DMS79 (cell line): ENCODE data around the gene CYTH3.
A peak's percentile ranks its signal among the peaks of the same experiment; 100 is the strongest.

Source experiments
- DNase-seq: peaks from one replicate; lab custom pipeline; 2025; lab: John Stamatoyannopoulos, UW

Gene CYTH3

GRCh38 chr7:6166443-6166891 lies 106.0 kb downstream of the CYTH3 start:
- peak; percentile 12 for DNase-seq

GRCh38 chr7:6165521-6166320 lies 106.7 kb downstream of the CYTH3 start:
- no peak for DNase-seq

- DNase-seq, result no peak
Observed at GRCh38 chr7:6165075-6165474, 107.3 kb downstream of the CYTH3 start.

- DNase-seq, result no peak
Observed at GRCh38 chr7:6164491-6164890, 107.9 kb downstream of the CYTH3 start.

GRCh38 chr7:6164010-6164409 lies 108.4 kb downstream of the CYTH3 start:
- DNase-seq, result no peak

GRCh38 chr7:6163402-6163801 lies 109.0 kb downstream of the CYTH3 start:
- DNase-seq, result no peak

GRCh38 chr7:6162650-6163366 lies 109.6 kb downstream of the CYTH3 start:
- DNase-seq, result no peak

GRCh38 chr7:6162331-6162620 lies 110.1 kb downstream of the CYTH3 start:
- DNase-seq, result no peak

GRCh38 chr7:6161463-6162330 lies 110.7 kb downstream of the CYTH3 start:
- no peak for DNase-seq

- no peak for DNase-seq
Observed at GRCh38 chr7:6160191-6160623, 112.2 kb downstream of the CYTH3 start.

- no peak for DNase-seq
Observed at GRCh38 chr7:6159524-6160031, 112.8 kb downstream of the CYTH3 start.

GRCh38 chr7:6159097-6159483 lies 113.3 kb downstream of the CYTH3 start:
- DNase-seq, result no peak

GRCh38 chr7:6158424-6159096 lies 113.9 kb downstream of the CYTH3 start:
- DNase-seq, result no peak

- DNase-seq, result no peak
Observed at GRCh38 chr7:6157685-6158423, 114.6 kb downstream of the CYTH3 start.

- DNase-seq, result no peak
Observed at GRCh38 chr7:6156734-6157133, 115.7 kb downstream of the CYTH3 start.

- DNase-seq, result no peak
Observed at GRCh38 chr7:6155596-6155995, 116.8 kb downstream of the CYTH3 start.

- no peak for DNase-seq
Observed at GRCh38 chr7:6154542-6155404, 117.7 kb downstream of the CYTH3 start.

- no peak for DNase-seq
Observed at GRCh38 chr7:6153646-6154541, 118.5 kb downstream of the CYTH3 start.
